GM11168 (cell line): ENCODE measurements around the gene CDH15.
"Not testable (repeated sequence)": the region's sequence is repeated elsewhere in the genome, so short reads cannot be mapped to it uniquely, and the experiment has no call there.

Experiments
- in situ Hi-C: fragments of 300-500 bp; cut with MboI; formaldehyde crosslinking; loops from one replicate; pipeline ENCODE4 v1.12.0; 2022; ENCODE audit warnings: low sequenced_read_pairs; ENCODE audit not compliant: unreplicated experiment

CDH15 gene

GRCh38 chr16:89184677-89184932 lies 13.1 kb downstream of the CDH15 start:
- in situ Hi-C loops, result no loop called here

DNA sequence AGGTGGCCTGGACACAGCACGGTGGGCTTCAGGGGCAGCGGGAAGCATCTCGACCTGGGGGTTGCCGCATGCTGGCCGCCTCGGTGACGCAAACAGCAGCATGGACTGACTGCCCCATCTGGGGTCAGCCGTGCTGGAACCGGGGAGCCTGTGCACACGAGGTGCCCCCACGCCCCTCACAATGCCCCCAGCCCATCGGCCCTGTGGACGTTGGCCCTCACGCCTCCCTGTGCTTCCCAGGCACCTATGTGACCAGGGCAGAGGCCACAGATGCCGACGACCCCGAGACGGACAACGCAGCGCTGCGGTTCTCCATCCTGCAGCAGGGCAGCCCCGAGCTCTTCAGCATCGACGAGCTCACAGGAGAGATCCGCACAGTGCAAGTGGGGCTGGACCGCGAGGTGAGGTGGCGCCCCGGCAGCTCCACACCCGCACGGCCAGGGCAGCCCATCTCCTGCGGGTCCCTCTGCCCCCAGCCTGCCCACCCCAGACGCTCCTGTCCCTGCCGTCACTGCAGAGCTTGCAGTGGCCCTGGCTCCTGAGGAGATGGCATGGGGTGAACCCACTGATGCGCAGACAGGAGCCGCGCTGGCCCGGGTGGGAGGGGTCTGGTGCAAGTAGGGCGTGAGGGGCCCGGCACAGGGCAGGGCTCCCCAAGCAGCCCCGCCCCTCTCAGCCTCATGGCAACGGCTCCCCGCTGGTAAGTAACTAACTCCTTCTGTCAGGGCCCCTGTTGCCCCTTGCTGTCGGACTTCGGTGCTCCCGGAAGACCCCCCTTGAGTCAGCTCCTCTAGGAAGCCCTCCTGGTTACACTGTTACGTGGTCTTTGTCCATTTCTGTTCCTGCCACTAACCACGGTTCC lies 13.6 kb downstream of the CDH15 start:
- in situ Hi-C loops, result no loop called here

DNA sequence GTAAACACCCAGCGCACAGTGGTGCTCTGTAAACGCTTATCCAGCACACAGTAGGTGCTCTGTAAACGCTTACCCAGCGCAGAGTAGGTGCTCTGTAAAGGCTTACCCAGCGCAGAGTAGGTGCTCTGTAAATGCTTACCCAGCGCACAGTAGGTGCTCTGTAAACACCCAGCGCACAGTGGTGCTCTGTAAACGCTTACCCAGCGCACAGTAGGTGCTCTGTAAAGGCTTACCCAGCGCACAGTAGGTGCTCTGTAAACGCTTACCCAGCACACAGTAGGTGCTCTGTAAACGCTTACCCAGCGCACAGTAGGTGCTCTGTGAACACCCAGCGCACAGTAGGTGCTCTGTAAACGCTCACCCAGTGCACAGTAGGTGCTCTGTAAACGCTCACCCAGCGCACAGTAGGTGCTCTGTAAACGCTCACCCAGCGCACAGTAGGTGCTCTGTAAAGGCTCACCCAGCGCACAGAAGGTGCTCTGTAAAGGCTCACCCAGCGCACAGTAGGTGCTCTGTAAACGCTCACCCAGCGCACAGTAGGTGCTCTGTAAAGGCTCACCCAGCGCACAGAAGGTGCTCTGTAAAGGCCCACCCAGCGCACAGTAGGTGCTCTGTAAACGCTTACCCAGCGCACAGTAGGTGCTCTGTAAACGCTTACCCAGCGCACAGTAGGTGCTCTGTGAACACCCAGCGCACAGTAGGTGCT lies 14.5 kb downstream of the CDH15 start:
- in situ Hi-C loops, result not testable (repeated sequence)

DNA sequence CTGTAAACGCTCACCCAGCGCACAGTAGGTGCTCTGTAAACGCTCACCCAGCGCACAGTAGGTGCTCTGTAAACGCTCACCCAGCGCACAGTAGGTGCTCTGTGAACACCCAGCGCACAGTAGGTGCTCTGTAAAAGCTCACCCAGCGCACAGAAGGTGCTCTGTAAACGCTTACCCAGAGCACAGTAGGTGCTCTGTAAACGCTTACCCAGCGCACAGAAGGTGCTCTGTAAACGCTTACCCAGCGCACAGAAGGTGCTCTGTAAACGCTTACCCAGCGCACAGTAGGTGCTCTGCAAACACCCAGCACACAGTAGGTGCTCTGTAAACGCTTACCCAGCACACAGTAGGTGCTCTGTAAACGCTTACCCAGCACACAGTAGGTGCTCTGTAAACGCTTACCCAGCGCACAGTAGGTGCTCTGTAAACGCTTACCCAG lies 15.1 kb downstream of the CDH15 start:
- in situ Hi-C loops, result not testable (repeated sequence)

DNA sequence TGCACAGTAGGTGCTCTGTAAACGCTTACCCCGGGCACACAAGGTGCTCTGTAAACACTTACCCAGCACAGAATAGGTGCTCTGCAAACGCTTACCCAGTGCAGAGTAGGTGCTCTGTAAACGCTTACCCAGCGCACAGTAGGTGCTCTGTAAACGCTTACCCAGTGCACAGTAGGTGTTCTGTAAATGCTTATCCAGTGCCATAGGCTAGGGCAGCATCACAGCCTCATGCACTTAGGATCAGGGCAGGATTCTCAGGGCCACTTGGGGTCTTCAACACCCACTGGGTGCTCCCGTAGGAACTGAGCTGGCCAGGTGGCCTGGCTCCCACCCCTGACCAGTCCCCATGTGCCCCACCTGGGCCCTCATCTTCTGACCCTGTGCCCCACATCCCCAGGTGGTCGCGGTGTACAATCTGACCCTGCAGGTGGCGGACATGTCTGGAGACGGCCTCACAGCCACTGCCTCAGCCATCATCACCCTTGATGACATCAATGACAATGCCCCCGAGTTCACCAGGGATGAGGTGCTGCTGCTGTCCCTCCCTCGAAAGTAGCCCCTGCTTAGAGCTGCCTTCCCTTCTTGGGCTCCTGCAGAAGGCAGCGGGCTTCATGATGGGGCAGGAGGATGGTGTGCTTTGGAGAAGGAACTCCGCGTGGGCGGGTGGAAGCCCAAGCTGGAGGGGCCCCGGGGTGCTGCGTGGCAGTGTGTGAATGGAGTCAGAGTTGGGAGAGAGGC lies 15.7 kb downstream of the CDH15 start:
- in situ Hi-C loops, result no loop called here

DNA sequence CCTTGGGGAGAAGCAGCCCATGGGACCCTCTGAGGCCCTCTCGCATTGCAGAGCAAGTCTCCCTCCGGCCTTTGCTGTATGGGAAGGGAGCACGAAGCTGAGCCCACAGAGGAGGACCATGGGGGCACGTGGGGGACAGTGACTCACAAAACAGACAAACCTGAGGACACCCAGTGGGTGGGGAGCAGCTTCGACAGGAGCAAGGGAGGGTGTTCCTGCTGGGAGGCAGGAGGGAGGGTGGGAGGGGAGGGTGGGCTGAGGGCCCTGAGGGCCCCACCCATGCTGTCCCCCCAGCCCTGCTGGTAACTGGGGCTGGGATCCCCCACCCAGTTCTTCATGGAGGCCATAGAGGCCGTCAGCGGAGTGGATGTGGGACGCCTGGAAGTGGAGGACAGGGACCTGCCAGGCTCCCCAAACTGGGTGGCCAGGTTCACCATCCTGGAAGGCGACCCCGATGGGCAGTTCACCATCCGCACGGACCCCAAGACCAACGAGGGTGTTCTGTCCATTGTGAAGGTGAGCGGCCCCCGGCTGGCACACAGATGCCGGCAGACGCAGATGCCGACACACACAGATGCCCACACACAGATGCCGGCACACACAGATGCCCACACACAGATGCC lies 16.3 kb downstream of the CDH15 start:
- in situ Hi-C loops, result no loop called here

DNA sequence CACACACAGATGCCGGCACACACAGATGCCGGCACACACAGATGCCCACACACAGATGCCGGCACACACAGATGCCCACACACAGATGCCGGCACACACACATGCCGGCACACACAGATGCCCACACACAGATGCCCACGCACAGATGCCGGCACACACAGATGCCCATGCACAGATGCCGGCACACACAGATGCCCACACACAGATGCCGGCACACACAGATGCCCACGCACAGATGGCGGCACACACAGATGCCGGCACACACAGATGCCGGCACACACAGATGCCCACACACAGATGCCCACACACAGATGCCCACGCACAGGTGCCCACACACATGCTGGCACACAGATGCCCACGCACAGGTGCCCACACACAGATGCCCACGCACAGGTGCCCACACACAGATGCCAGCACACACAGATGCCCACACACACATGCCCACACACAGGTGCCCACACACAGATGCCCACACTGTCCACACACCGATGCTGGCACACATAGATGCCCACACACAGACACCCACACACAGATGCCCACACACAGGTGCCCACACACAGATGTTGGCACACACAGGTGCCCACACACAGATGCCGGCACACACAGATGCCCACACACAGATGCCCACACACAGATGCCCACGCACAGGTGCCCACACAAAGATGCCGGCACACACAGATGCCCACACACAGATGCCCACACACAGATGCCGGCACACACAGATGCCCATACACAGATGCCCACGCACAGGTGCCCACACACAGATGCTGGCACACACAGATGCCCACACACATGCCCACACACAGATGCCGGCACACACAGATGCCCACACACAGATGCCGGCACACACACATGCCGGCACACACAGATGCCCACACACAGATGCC lies 17.2 kb downstream of the CDH15 start:
- in situ Hi-C loops, result not testable (repeated sequence)

GRCh38 chr16:89189358-89190025 lies 17.9 kb downstream of the CDH15 start:
- in situ Hi-C loops, result no loop called here

- in situ Hi-C loops, result no loop called here
These were observed 18.8 kb downstream of the CDH15 start for GRCh38 chr16:89190150-89190958.

DNA sequence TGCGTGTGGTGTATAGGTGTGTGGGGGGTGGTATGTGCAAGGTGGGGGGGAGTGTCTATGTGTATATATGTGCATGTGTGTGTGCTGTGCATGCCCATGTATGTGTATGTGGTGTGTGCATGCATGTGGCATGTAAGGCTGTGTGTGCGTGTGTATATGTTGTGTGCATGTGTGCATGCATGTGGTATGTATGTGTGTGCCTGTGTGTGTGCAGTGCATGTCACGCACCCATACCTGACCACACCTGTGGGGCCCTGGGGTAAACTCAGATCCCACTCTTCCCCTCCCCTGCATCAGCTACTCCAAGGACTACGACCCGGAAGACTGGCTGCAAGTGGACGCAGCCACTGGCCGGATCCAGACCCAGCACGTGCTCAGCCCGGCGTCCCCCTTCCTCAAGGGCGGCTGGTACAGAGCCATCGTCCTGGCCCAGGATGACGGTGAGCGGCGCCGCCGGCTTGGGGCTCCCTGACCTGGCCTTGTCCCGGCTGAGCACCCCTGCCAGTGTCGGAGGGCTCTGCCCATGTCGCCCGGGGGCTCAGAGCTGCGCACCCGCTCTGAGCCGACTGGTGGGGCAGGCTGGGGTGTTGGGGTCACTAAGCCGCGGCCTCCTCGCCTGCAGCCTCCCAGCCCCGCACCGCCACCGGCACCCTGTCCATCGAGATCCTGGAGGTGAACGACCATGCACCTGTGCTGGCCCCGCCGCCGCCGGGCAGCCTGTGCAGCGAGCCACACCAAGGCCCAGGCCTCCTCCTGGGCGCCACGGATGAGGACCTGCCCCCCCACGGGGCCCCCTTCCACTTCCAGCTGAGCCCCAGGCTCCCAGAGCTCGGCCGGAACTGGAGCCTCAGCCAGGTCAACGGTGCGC lies 19.7 kb downstream of the CDH15 start:
- in situ Hi-C loops, result no loop called here

DNA sequence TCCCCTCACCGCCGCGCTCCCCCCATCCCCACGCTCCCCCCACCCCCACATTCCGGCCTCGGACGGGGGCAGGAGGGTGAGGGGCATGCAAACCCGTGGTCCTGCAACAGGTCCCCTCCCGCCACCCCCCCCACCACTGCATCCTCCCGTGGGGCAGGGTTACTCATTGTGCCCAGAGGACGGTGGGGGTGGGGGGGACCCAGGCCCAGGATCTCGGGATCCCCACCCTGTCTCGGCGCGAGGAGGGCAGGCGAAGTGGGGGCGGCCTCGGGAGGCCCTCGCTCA lies 20.3 kb downstream of the CDH15 start:
- in situ Hi-C loops, result no loop called here

- in situ Hi-C loops, result not testable (repeated sequence)
These were observed 20.8 kb downstream of the CDH15 start for GRCh38 chr16:89192186-89192955.

- in situ Hi-C loops, result no loop called here
These were observed 21.5 kb downstream of the CDH15 start for GRCh38 chr16:89192956-89193575.

- in situ Hi-C loops, result no loop called here
These were observed 22.2 kb downstream of the CDH15 start for GRCh38 chr16:89193576-89194293.

DNA sequence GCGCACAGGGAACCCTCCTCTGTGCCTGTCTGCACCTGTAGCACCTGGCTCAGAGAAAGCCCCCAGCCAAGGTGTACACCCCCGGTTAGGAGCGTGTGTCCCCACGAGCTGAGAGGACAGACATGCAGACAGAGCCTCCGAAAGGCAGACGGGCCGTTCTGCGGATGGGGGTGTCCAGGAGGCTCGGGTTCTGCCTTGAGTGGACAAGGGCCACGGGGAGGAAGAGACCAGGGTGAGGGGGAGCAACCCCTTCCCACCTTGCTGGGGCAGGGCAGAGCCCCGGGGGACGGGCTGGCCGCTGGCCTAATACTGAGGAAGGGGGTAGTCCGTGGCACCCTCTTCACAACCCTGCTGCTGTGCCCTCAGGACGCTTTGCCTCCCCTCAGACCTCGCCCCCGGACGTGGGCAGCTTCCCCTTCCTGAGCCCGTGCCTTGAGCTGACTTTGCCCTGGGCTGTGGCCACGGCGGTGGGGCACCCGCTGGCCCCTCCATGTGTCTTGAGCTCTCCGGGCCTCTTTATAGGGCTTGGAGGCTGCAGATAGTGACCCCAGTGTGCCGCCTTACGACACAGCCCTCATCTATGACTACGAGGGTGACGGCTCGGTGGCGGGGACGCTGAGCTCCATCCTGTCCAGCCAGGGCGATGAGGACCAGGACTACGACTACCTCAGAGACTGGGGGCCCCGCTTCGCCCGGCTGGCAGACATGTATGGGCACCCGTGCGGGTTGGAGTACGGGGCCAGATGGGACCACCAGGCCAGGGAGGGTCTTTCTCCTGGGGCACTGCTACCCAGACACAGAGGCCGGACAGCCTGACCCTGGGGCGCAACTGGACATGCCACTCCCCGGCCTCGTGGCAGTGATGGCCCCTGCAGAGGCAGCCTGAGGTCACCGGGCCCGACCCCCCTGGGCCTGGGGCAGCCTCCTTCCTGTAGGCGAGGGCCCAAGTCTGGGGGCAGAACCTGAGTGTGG lies 23.1 kb downstream of the CDH15 start:
- in situ Hi-C loops, result no loop called here
